Prostate gland (tissue), 2 donors: Measurements from ENCODE around the gene TMIGD1.

Experiments
- POLR2A ChIP-seq: fragments of 450-650 bp; IDR thresholded peaks from one replicate; pipeline ENCODE4 v1.6.1; 2016; ENCODE audit warnings: antibody characterized with exemption, mild to moderate bottlenecking
- TF ChIP-seq, protein P1 (sequence below), 4 experiments: fragments of 200-600 bp in 2 of 4; fragments of 450-650 bp in 2 of 4; sonication (generic) in 2 of 4; IDR thresholded peaks; 1 replicate in 3 of 4; 2 replicates in 1 of 4; pipeline ENCODE4 v1.5.1; 2016 to 2019; ENCODE audit warnings: antibody characterized with exemption in 4 of 4, mild to moderate bottlenecking in 2 of 4, moderate library complexity in 2 of 4

DNA sequence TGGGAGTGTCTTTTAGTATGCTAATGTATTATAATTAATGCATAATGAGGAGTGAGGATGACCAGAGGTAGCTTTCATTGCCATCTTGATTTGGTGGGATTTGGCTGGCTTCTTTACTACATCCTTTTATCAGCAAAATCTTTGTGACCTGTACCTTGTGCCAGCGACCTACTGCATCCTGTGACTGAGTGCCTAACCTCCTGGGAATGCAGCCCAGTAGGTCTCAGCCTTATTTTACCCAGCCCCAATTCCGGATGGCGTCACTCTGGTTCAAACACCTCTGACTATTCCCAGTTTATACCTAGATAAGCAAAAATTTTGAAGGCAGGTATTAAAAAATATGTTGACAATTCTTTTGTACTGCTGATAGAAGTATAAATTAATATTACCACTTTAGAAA is 31.6 kb downstream of the TMIGD1 start:
- no peak for TF ChIP-seq POLR2A
- TF ChIP-seq, protein P1, sequence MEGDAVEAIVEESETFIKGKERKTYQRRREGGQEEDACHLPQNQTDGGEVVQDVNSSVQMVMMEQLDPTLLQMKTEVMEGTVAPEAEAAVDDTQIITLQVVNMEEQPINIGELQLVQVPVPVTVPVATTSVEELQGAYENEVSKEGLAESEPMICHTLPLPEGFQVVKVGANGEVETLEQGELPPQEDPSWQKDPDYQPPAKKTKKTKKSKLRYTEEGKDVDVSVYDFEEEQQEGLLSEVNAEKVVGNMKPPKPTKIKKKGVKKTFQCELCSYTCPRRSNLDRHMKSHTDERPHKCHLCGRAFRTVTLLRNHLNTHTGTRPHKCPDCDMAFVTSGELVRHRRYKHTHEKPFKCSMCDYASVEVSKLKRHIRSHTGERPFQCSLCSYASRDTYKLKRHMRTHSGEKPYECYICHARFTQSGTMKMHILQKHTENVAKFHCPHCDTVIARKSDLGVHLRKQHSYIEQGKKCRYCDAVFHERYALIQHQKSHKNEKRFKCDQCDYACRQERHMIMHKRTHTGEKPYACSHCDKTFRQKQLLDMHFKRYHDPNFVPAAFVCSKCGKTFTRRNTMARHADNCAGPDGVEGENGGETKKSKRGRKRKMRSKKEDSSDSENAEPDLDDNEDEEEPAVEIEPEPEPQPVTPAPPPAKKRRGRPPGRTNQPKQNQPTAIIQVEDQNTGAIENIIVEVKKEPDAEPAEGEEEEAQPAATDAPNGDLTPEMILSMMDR (IDR thresholded peaks at IDR 0.05): no peak
